Measurements from ENCODE around the gene EVL.

The EVL gene

DNA sequence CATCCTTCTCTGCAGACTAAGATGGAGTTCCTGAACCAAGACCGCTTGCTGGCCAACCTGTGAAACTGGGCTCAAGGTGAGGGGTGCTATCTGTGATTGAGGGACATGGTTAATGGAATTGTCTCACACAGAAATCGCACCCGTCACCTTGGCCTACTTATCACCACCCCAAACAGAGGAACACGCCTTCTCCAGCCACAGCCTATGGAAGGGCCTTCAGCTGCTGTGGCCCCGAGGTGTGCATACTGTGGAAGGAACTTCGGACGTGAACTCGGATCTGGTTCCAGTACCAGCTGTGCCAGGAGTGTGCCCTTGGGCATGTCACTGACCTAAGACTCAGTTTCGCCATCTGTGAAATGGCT, 44.4 kb downstream of the EVL start:
- FAIRE-seq (no peak), DNase-seq (ENCODE audit: insufficient read length, low spot score) (no peak)
- no peak for TF ChIP-seq POU2F2 (IDR thresholded peaks at IDR 0.05; ENCODE audit: low read depth, low read length)
- TF ChIP-seq POLR2A (IDR thresholded peaks at IDR 0.05; ENCODE audit: low read depth, low read length), result no peak
- TF ChIP-seq SPI1 (IDR thresholded peaks at IDR 0.05; ENCODE audit: low read depth, low read length), result no peak
- no peak for TF ChIP-seq PAX5 (IDR thresholded peaks at IDR 0.05; ENCODE audit: insufficient read depth, low read length, severe bottlenecking)
- TF ChIP-seq POLR2AphosphoS5 (IDR thresholded peaks at IDR 0.05; ENCODE audit: low read depth, low read length), result no peak
- no peak for TF ChIP-seq TAF1 (IDR thresholded peaks at IDR 0.05; ENCODE audit: low read depth, low read length)

DNA sequence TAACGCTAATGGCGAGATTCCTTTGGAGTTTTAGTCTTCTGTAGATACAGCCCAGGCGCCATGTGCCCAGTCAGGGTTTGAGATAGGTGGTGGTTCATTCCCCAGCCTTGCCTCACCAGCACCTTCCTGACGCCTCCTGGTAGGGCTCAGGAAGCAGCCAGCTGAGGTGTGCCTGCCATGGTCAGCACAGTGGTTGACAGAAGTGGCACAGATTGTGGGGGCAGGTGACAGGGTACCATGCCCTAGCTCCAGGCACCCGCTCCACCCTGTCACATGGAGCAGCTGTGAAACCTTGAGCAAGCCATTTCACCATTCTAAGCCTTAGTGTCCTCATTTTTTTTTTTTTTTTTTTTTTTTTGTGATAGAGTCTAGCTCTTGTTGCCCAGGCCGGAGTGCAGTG, 45.6 kb downstream of the EVL start:
- no peak for TF ChIP-seq POU2F2 (IDR thresholded peaks at IDR 0.05; ENCODE audit: low read depth, low read length)
- no peak for TF ChIP-seq TAF1 (IDR thresholded peaks at IDR 0.05; ENCODE audit: low read depth, low read length)
- no peak for TF ChIP-seq PAX5 (IDR thresholded peaks at IDR 0.05; ENCODE audit: insufficient read depth, low read length, severe bottlenecking)
- TF ChIP-seq SPI1 (IDR thresholded peaks at IDR 0.05; ENCODE audit: low read depth, low read length), result no peak
- no peak for TF ChIP-seq POLR2AphosphoS5 (IDR thresholded peaks at IDR 0.05; ENCODE audit: low read depth, low read length)
- TF ChIP-seq POLR2A (IDR thresholded peaks at IDR 0.05; ENCODE audit: low read depth, low read length), result no peak
- FAIRE-seq (no peak), DNase-seq (ENCODE audit: insufficient read length, low spot score) (no peak)

DNA sequence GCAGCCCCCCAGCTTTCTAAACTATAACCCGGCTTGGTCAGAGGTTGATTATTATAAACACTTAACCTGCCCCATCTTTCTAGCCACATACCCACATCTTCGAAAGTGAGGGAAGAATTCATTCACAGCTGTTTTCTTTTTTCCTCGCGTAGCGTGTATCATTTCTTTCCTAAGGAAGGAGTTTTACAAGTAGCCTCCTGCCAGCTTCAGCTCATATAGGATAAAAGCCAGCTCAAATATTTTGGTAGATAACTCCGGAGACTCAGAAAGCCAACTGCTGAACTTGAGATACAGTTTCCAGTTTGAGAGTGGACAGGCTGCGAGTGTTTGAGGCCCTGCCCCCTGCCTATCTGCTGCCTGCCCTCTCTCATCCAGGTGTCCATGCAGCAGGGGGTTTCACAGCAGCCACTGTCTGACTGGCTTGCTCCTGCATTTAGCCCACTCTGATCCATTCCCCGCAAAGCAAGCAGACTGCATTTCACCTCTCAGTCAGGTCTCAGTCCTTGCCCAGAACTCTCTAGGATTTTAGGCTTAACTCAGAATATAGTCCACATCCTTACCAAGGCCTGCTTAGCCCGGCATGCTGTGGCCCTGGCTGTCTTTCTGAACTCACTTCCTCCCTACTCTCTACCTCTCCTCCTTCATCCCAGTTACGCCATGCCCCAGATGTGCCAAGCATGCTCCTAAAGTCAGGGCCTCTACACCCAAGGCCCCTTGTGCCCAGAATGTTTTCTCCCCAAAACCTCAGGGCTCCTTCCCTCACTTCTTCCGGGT, 46.9 kb downstream of the EVL start:
- DNase-seq (ENCODE audit: insufficient read length, low spot score) (no peak), FAIRE-seq (no peak)
- TF ChIP-seq POU2F2 (IDR thresholded peaks at IDR 0.05; ENCODE audit: low read depth, low read length) (no peak), POLR2A (IDR thresholded peaks at IDR 0.05; ENCODE audit: low read depth, low read length) (no peak)

DNA sequence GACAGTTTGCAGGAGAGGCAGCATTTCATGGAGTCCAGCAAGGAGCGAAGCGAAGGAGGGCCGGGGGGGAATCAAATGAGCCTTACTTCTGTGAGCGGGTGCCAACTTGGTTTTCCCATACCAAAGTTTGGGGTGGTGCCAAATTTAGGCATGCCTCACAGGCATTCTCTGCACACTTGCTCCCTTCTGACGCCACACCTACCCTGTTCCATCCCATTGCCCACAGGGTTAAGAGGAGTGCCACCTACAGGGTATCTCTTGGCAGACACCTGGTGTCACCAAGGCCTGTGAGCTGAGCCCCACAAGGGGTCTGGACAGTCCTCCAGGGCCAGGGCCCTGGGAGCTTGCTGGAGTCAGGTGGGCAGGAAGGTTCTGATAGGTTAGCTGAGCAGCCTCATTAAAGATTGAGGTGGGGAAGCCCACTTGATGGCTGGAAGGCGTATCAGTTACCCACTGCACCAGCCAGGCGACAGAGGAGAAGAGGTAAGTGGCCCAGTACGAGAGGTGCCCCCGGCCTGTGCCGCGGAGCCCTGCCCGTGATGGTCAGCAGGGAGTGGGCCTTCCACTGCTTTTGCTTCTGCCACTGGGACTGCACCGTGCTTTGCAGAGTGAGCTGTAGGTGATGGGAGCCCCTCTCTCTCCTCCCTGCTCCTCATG, 49.0 kb downstream of the EVL start:
- no peak for TF ChIP-seq POLR2A (IDR thresholded peaks at IDR 0.05; ENCODE audit: low read depth, low read length)
- no peak for TF ChIP-seq PAX5 (IDR thresholded peaks at IDR 0.05; ENCODE audit: insufficient read depth, low read length, severe bottlenecking)
- TF ChIP-seq POU2F2 (IDR thresholded peaks at IDR 0.05; ENCODE audit: low read depth, low read length), result no peak
- no peak for TF ChIP-seq SPI1 (IDR thresholded peaks at IDR 0.05; ENCODE audit: low read depth, low read length)
- no peak for TF ChIP-seq TAF1 (IDR thresholded peaks at IDR 0.05; ENCODE audit: low read depth, low read length)
- TF ChIP-seq POLR2AphosphoS5 (IDR thresholded peaks at IDR 0.05; ENCODE audit: low read depth, low read length), result no peak

DNA sequence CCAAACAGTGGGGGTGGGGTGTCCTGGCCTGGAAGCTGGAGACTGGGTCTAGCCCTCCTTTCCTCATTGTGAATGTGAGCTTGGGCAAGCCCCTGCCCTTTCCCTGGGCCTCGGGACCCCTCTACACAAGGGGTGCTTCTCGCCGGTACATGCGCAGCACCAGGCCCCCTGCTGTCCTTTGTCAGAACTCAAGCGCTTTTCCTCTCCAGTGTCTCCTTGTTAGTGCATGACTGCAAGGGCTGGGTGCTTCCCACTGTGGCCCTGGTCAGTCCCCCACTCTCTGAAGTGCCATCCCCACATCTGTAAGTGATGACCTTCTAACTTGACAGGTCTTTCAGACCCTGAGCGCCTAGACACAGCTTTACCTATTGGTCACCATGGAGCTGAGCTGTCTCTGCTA, 50.0 kb downstream of the EVL start:
- TF ChIP-seq SPI1 (IDR thresholded peaks at IDR 0.05; ENCODE audit: low read depth, low read length) (no peak), PAX5 (IDR thresholded peaks at IDR 0.05; ENCODE audit: insufficient read depth, low read length, severe bottlenecking) (no peak), POLR2A (IDR thresholded peaks at IDR 0.05; ENCODE audit: low read depth, low read length) (no peak), TAF1 (IDR thresholded peaks at IDR 0.05; ENCODE audit: low read depth, low read length) (no peak), POLR2AphosphoS5 (IDR thresholded peaks at IDR 0.05; ENCODE audit: low read depth, low read length) (no peak), POU2F2 (IDR thresholded peaks at IDR 0.05; ENCODE audit: low read depth, low read length) (no peak)
- no peak for DNase-seq (ENCODE audit: insufficient read length, low spot score)
- no peak for FAIRE-seq

More for the DNA sequence above, 49.0 kb downstream of the EVL start:
- DNase-seq (ENCODE audit: insufficient read length, low spot score), result no peak
- peak; percentile 28 for FAIRE-seq

DNA sequence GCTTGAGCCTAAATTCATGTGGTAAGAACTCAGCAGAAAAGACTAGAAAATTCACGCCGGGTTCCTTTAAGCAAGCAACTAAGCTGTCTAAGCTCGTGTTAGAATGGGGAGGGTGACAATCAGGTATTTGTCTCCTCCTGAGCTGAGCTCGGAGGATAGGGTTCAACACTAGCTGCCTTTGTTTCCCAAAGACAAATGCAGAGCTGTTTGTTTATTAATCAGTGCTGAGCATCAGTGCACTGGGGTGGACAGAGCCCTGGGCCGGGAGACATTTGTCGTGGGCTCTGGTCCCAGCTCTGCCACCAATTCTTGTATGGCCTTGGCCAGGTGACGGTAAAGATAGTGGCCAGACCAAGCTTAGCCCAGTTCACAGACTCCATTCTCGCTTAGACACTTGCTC, 50.5 kb downstream of the EVL start:
- no peak for FAIRE-seq
- TF ChIP-seq SPI1 (IDR thresholded peaks at IDR 0.05; ENCODE audit: low read depth, low read length) (no peak), POLR2A (IDR thresholded peaks at IDR 0.05; ENCODE audit: low read depth, low read length) (no peak), PAX5 (IDR thresholded peaks at IDR 0.05; ENCODE audit: insufficient read depth, low read length, severe bottlenecking) (no peak), POU2F2 (IDR thresholded peaks at IDR 0.05; ENCODE audit: low read depth, low read length) (no peak), TAF1 (IDR thresholded peaks at IDR 0.05; ENCODE audit: low read depth, low read length) (no peak), POLR2AphosphoS5 (IDR thresholded peaks at IDR 0.05; ENCODE audit: low read depth, low read length) (no peak)
- no peak for DNase-seq (ENCODE audit: insufficient read length, low spot score)

DNA sequence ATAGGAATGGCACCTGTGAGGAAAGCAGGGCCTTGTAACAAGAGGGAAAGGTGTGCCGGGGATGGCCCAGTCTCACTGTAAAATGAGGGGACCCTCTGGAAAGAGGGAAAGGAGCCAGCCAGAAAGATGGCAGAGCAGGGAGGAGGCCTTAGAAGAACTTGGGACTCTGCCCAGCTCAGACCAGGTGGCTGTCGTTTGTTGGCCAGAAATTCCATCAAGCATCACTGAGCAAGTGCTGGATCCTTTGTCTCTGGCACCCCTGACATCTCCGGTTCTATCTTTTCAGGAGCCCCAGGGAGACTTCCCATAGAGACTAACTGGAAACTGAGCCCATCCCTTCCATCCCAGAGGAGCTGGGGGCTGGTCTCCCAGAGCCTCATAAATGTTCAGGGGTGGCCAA, 50.9 kb downstream of the EVL start:
- no peak for DNase-seq (ENCODE audit: insufficient read length, low spot score)
- TF ChIP-seq PAX5 (IDR thresholded peaks at IDR 0.05; ENCODE audit: insufficient read depth, low read length, severe bottlenecking), result no peak
- TF ChIP-seq SPI1 (IDR thresholded peaks at IDR 0.05; ENCODE audit: low read depth, low read length), result no peak
- TF ChIP-seq TAF1 (IDR thresholded peaks at IDR 0.05; ENCODE audit: low read depth, low read length), result no peak
- TF ChIP-seq POLR2A (IDR thresholded peaks at IDR 0.05; ENCODE audit: low read depth, low read length), result no peak
- TF ChIP-seq POLR2AphosphoS5 (IDR thresholded peaks at IDR 0.05; ENCODE audit: low read depth, low read length), result no peak
- TF ChIP-seq POU2F2 (IDR thresholded peaks at IDR 0.05; ENCODE audit: low read depth, low read length), result no peak
- no peak for FAIRE-seq

DNA sequence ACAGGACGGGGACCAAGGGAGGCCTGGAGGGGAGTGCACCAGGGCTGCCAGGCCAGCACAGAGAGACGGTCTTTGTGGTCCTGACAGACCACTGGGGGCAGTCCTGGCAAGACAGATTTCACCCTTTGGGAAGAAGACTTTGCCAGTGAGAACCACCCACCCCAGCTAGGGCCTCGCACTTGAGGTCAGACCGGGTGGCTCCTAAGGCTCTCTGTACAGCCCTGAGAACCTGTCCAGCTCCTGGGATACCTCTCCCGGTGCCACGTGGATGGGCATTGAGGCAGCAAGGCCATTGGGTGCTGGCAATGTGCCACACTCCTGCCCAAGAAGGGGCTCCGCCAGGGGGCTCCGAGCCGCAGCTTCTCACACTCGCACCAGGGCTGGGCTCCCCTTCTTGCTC, 51.8 kb downstream of the EVL start:
- TF ChIP-seq TAF1 (IDR thresholded peaks at IDR 0.05; ENCODE audit: low read depth, low read length) (no peak), PAX5 (IDR thresholded peaks at IDR 0.05; ENCODE audit: insufficient read depth, low read length, severe bottlenecking) (no peak), POLR2AphosphoS5 (IDR thresholded peaks at IDR 0.05; ENCODE audit: low read depth, low read length) (no peak), SPI1 (IDR thresholded peaks at IDR 0.05; ENCODE audit: low read depth, low read length) (no peak), POU2F2 (IDR thresholded peaks at IDR 0.05; ENCODE audit: low read depth, low read length) (no peak), POLR2A (IDR thresholded peaks at IDR 0.05; ENCODE audit: low read depth, low read length) (no peak)
- no peak for DNase-seq (ENCODE audit: insufficient read length, low spot score)
- no peak for FAIRE-seq

DNA sequence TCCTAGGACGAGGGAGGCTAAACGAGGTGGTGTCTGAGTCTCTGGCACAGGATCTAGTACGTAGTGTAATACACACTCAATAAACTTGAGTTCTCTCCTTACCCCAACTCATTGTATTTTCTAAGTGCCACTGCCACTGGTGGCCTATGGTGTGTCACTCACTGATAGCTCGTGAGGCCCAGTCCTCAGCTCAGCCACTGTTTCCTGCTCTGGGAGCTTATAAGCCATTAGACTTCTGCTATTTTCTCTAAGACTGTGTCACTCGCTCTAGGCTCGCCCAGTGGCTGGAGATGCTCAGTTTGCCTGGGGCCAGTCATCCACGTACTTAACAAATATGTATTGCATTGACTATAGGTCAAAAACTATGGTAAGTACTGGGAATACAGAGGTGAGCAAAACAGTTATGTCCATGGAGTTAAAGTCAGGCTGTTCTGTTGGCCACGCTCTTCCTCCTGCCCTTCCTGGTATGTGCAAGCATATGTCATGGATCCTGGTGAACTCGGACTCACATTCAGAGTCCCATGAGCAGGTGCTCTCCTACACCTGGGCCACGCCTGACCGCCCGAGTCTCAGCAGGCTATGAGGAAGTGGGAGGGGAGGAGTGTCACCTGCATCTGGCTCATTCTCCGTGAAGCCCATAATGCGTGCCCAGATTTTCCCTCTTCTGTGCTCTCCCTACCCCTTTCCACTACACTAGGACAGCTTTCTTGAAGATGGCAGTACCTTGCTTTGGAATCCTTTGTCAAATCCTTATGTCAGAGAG, 52.6 kb downstream of the EVL start:
- TF ChIP-seq TAF1 (IDR thresholded peaks at IDR 0.05; ENCODE audit: low read depth, low read length) (no peak), SPI1 (IDR thresholded peaks at IDR 0.05; ENCODE audit: low read depth, low read length) (peak; percentile 71)

More for the DNA sequence above, 52.6 kb downstream of the EVL start:
- DNase-seq (ENCODE audit: insufficient read length, low spot score) (no peak), FAIRE-seq (peak; percentile 60)

All from GM12891 (cell line).